ENCODE results near the gene WNT6. TPM values are rescaled to one million over a fixed set of nuclear protein-coding genes. Genes with fewer than 3 reads are reported as not detected.

WNT6 gene
- total and polyA plus RNA-seq, 4 donors, result 0.08 to 0.54 (median 0.28) TPM

DNA sequence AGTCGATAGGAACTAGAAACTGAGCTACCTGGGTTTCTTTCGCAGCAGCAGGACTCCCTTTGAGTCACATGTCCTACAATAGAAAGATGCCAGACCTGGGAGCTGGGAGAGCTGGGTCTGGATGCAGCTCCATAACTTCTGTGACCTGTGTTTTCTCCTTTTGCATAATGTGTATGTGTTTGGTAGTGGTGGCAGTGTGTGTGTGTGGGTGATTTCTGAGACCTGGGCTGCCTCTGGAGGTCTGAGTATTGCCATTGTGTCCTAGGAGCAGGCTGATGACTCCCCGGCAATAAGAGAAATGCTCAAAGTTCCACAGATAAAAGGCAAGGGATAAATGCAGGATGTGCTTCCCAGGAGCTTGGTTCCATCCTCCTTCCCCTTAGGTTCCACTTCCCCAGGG is 27.5 kb downstream of the WNT6 start:
- peak in 1 of 3 donors; percentile 2 for DNase-seq
- Histone ChIP-seq H3K27ac (ENCODE audit: low read depth in 1 of 2, low read length in 1 of 2) (no peak overlapping the region), H3K9ac (ENCODE audit: insufficient read depth in 1 of 2, low read length in 2 of 2) (no peak overlapping the region), H3K36me3 (ENCODE audit: control insufficient read depth in 4 of 4, insufficient read depth in 4 of 4, low read length in 4 of 4) (no peaks in the 10 kb centered on the region), H3K4me3 (no peak overlapping the region), H3K9me3 (ENCODE audit: control insufficient read depth in 4 of 4, insufficient read depth in 3 of 4, low read length in 3 of 4) (no peaks in the 10 kb centered on the region), H3K4me1 (ENCODE audit: control insufficient read depth in 5 of 5, insufficient read depth in 5 of 5, low read length in 5 of 5) (peaks cover 0 to 18% (median 4%) of the 10 kb centered on the region in 5 donors), H3K27me3 (ENCODE audit: control insufficient read depth in 3 of 3, insufficient read depth in 3 of 3, low read length in 2 of 3) (peaks cover 0 to 65% (median 24%) of the 10 kb centered on the region in 3 donors)
- 75 to 91% methylated on average over 3 of the region's 3 CpGs for WGBS, 2 donors
- TF ChIP-seq, protein P1, sequence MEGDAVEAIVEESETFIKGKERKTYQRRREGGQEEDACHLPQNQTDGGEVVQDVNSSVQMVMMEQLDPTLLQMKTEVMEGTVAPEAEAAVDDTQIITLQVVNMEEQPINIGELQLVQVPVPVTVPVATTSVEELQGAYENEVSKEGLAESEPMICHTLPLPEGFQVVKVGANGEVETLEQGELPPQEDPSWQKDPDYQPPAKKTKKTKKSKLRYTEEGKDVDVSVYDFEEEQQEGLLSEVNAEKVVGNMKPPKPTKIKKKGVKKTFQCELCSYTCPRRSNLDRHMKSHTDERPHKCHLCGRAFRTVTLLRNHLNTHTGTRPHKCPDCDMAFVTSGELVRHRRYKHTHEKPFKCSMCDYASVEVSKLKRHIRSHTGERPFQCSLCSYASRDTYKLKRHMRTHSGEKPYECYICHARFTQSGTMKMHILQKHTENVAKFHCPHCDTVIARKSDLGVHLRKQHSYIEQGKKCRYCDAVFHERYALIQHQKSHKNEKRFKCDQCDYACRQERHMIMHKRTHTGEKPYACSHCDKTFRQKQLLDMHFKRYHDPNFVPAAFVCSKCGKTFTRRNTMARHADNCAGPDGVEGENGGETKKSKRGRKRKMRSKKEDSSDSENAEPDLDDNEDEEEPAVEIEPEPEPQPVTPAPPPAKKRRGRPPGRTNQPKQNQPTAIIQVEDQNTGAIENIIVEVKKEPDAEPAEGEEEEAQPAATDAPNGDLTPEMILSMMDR (IDR thresholded peaks at IDR 0.05; ENCODE audit: control extremely low read depth, extremely low read depth), result no peak
- no peak for ATAC-seq (ENCODE audit: insufficient read depth, low FRiP score)

DNA sequence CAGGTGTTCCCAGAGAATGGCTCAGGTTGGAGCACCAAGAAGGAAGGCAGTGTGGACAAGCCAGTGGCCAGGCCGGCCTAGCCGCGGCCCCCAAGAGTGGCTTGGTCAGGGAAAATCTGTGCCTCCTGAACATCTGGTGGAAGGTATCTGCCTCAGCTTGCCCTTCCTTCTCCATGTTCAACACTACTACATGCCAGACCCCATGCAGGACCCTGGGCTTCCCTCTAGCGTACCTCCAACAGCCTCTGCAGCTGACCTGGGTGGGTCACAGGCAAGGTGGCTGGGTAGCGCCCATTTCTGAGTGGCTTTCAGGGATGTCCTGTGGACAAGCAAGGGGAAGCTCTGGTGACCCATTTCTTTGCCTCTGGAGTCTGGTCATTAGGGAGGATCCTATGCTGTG is 28.7 kb downstream of the WNT6 start:
- DNase-seq, result no peak
- TF ChIP-seq, protein P1 (IDR thresholded peaks at IDR 0.05; ENCODE audit: control extremely low read depth, extremely low read depth), result no peak

DNA sequence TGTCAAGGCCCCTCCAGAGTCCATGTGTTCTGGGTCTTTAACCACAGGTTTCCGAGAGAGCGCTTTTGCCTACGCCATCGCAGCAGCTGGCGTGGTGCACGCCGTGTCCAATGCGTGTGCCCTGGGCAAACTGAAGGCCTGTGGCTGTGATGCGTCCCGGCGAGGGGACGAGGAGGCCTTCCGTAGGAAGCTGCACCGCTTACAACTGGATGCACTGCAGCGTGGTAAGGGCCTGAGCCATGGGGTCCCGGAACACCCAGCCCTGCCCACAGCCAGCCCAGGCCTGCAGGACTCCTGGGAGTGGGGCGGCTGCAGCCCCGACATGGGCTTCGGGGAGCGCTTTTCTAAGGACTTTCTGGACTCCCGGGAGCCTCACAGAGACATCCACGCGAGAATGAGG is 30.3 kb downstream of the WNT6 start:
- ATAC-seq (ENCODE audit: insufficient read depth, low FRiP score), result no peak
- Histone ChIP-seq H3K9ac (ENCODE audit: insufficient read depth in 1 of 2, low read length in 2 of 2) (no peak overlapping the region), H3K4me1 (ENCODE audit: control insufficient read depth in 5 of 5, insufficient read depth in 5 of 5, low read length in 5 of 5) (peaks cover 0 to 16% (median 7%) of the 10 kb centered on the region in 5 donors), H3K27me3 (ENCODE audit: control insufficient read depth in 3 of 3, insufficient read depth in 3 of 3, low read length in 2 of 3) (peaks cover 0 to 67% (median 36%) of the 10 kb centered on the region in 3 donors), H3K4me3 (no peak overlapping the region), H3K9me3 (ENCODE audit: control insufficient read depth in 4 of 4, insufficient read depth in 3 of 4, low read length in 3 of 4) (no peaks in the 10 kb centered on the region), H3K27ac (ENCODE audit: low read depth in 1 of 2, low read length in 1 of 2) (no peak overlapping the region), H3K36me3 (ENCODE audit: control insufficient read depth in 4 of 4, insufficient read depth in 4 of 4, low read length in 4 of 4) (no peaks in the 10 kb centered on the region)
- 81 to 92% methylated on average over 23 of the region's 23 CpGs for WGBS, 2 donors
- no peak for DNase-seq
- TF ChIP-seq, protein P1 (IDR thresholded peaks at IDR 0.05; ENCODE audit: control extremely low read depth, extremely low read depth), result no peak

More for the DNA sequence above, 28.7 kb downstream of the WNT6 start:
- Histone ChIP-seq H3K27me3 (ENCODE audit: control insufficient read depth in 3 of 3, insufficient read depth in 3 of 3, low read length in 2 of 3) (peaks cover 0 to 63% (median 20%) of the 10 kb centered on the region in 3 donors), H3K4me3 (no peak overlapping the region), H3K27ac (ENCODE audit: low read depth in 1 of 2, low read length in 1 of 2) (no peak overlapping the region), H3K4me1 (ENCODE audit: control insufficient read depth in 5 of 5, insufficient read depth in 5 of 5, low read length in 5 of 5) (peaks cover 0 to 16% (median 4%) of the 10 kb centered on the region in 5 donors), H3K9me3 (ENCODE audit: control insufficient read depth in 4 of 4, insufficient read depth in 3 of 4, low read length in 3 of 4) (no peaks in the 10 kb centered on the region), H3K9ac (ENCODE audit: insufficient read depth in 1 of 2, low read length in 2 of 2) (no peak overlapping the region), H3K36me3 (ENCODE audit: control insufficient read depth in 4 of 4, insufficient read depth in 4 of 4, low read length in 4 of 4) (no peaks in the 10 kb centered on the region)
- ATAC-seq (ENCODE audit: insufficient read depth, low FRiP score), result no peak
- 77 to 95% methylated on average over 5 of the region's 5 CpGs for WGBS, 2 donors

DNA sequence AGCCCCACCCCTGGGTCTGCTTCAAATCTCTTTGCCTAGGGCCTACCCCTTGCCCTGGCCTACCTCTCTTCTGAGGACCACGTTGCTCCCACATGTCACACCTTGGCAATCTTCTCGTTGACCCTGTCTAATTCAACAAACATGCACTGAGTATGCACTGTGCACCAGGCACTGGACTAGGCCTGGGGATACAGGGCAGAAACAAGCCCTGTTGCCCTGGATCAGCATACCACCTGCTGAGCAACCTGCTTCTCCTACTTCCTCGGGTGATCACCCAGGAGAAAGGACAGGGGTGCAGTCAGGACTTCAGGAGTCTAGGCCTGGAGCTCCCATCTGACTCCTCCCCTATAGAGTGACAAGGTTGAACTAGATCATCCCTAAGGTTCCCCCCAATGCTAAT is 30.8 kb downstream of the WNT6 start:
- Histone ChIP-seq H3K4me1 (ENCODE audit: control insufficient read depth in 5 of 5, insufficient read depth in 5 of 5, low read length in 5 of 5) (peaks cover 0 to 16% (median 7%) of the 10 kb centered on the region in 5 donors), H3K9ac (ENCODE audit: insufficient read depth in 1 of 2, low read length in 2 of 2) (no peak overlapping the region), H3K4me3 (no peak overlapping the region), H3K36me3 (ENCODE audit: control insufficient read depth in 4 of 4, insufficient read depth in 4 of 4, low read length in 4 of 4) (no peaks in the 10 kb centered on the region), H3K9me3 (ENCODE audit: control insufficient read depth in 4 of 4, insufficient read depth in 3 of 4, low read length in 3 of 4) (no peaks in the 10 kb centered on the region), H3K27ac (ENCODE audit: low read depth in 1 of 2, low read length in 1 of 2) (no peak overlapping the region), H3K27me3 (ENCODE audit: control insufficient read depth in 3 of 3, insufficient read depth in 3 of 3, low read length in 2 of 3) (peaks cover 2 to 67% (median 40%) of the 10 kb centered on the region in 3 donors)
- WGBS, 2 donors, result 75 to 86% methylated on average over 3 of the region's 3 CpGs
- DNase-seq, result no peak
- ATAC-seq (ENCODE audit: insufficient read depth, low FRiP score), result no peak
- TF ChIP-seq, protein P1 (IDR thresholded peaks at IDR 0.05; ENCODE audit: control extremely low read depth, extremely low read depth), result no peak
